K562 (cell line): ENCODE data around the gene DAB1. TPM values are rescaled to one million over a fixed set of nuclear protein-coding genes. Genes with fewer than 3 reads are reported as not detected.
A peak's percentile ranks its signal among the peaks of the same experiment; 100 is the strongest.

ENCODE experiments used
- ATAC-seq: fragments of 200-7000 bp; cut with Tn5 transposase; 3 replicates; pipeline ENCODE4 v1.9.1; 2020; ENCODE audit warnings: moderate library complexity
- BruUV-seq: library from RNA; stranded (reverse); fragments of 400-500 nt; replicated peaks from 2 replicates; lab custom pipeline; 2021; lab: Mats Ljungman, UMichigan
- CTCF ChIA-PET: fragments of 300-600 bp; formaldehyde crosslinking; extraction: SDS; loops from one replicate; lab custom pipeline; 2021; ENCODE audit warnings: low intra/inter-chr PET ratio; lab: Yijun Ruan, JAX
- POLR2A ChIA-PET: fragments of 300-600, 350-650 bp; sonication (Branson Sonifier 250); formaldehyde crosslinking; extraction: SDS; loops from one replicate; lab custom pipeline; 2021; ENCODE audit warnings: antibody characterized with exemption, inconsistent platforms; lab: Yijun Ruan, JAX
- DNase-seq, 4 experiments: peaks; one replicate each; pipeline versions ENCODE4 v3.0.0 to v3.0.0-alpha.2; 2011 to 2018; ENCODE audit warnings: low spot score in 3 of 4, mixed read lengths in 3 of 4; ENCODE audit errors: extremely low read depth in 1 of 4
- FAIRE-seq: peaks from 2 replicates; lab custom pipeline; 2011; peaks lifted over from hg19 to GRCh38; lab: Jason Lieb, UNC
- H2AFZ ChIP-seq: 2 replicates; pipeline ENCODE4 v1.6.0; 2011; ENCODE audit warnings: low read depth, low read length, control low read depth, inconsistent platforms
- H3K27ac ChIP-seq: fragments of 200-600 bp; 3 replicates; pipeline ENCODE4 v1.8.0; 2011; ENCODE audit warnings: low read depth, mild to moderate bottlenecking, control low read depth, inconsistent platforms, low read length, moderate library complexity, mixed read lengths; ENCODE audit errors: extremely low read depth
- H3K27me3 ChIP-seq, 2 experiments: fragments of 300-600 bp in 1 of 2; 2 replicates in 1 of 2; 3 replicates in 1 of 2; pipeline versions ENCODE4 v1.6.0 to v1.8.0; 2011; ENCODE audit warnings: inconsistent platforms in 2 of 2, low read length in 2 of 2, mild to moderate bottlenecking in 1 of 2, mixed read lengths in 1 of 2, moderate library complexity in 1 of 2; ENCODE audit not compliant: control insufficient read depth in 2 of 2, insufficient read depth in 2 of 2
- H3K36me3 ChIP-seq: fragments of 300-600 bp; 3 replicates; pipeline ENCODE4 v1.8.0; 2011; ENCODE audit warnings: mild to moderate bottlenecking, low read length, inconsistent platforms; ENCODE audit not compliant: control insufficient read depth, insufficient read depth
- H3K4me1 ChIP-seq, 2 experiments: fragments of 200-600 bp in 1 of 2; replicated peaks in 1 of 2; 2 replicates in 1 of 2; 3 replicates in 1 of 2; pipeline versions ENCODE4 v1.5.1 to v1.8.0; 2011; ENCODE audit warnings: inconsistent platforms in 2 of 2, low read length in 2 of 2, mild to moderate bottlenecking in 1 of 2, mixed read lengths in 1 of 2, moderate library complexity in 1 of 2; ENCODE audit not compliant: control insufficient read depth in 2 of 2, insufficient read depth in 2 of 2
- H3K4me2 ChIP-seq: 2 replicates; pipeline ENCODE4 v1.6.1; 2011; ENCODE audit warnings: low read length, control low read depth, inconsistent platforms, mixed read lengths; ENCODE audit not compliant: insufficient read depth
- H3K4me3 ChIP-seq: fragments of 200-600 bp; sonication (generic), shearing (Covaris generic); 2 replicates; pipeline ENCODE4 v1.5.1; 2016; ENCODE audit warnings: control low read depth, inconsistent platforms
- H3K79me2 ChIP-seq: fragments of 200-600 bp; 3 replicates; pipeline ENCODE4 v1.8.0; 2011; ENCODE audit warnings: low read length, inconsistent platforms; ENCODE audit not compliant: control insufficient read depth, insufficient read depth
- H3K9ac ChIP-seq, 2 experiments: 2 replicates each; pipeline versions ENCODE4 v1.6.0 to v1.6.1; 2011; ENCODE audit warnings: low read depth in 2 of 2, low read length in 2 of 2, control low read depth in 1 of 2, inconsistent platforms in 1 of 2, mild to moderate bottlenecking in 1 of 2, mixed read lengths in 1 of 2; ENCODE audit not compliant: insufficient read depth in 1 of 2
- H3K9me1 ChIP-seq: one replicate; pipeline ENCODE4 v1.6.0; 2011; ENCODE audit warnings: inconsistent platforms, mild to moderate bottlenecking, low read length, moderate library complexity; ENCODE audit not compliant: control insufficient read depth, insufficient read depth
- H3K9me3 ChIP-seq: replicated peaks from 2 replicates; pipeline ENCODE4 v1.5.1; 2011; ENCODE audit warnings: low read depth, low read length, inconsistent platforms; ENCODE audit not compliant: control insufficient read depth, insufficient read depth
- H4K20me1 ChIP-seq: replicated peaks from 2 replicates; pipeline ENCODE4 v1.6.1; 2011; ENCODE audit warnings: low read length, inconsistent platforms, mixed read lengths; ENCODE audit not compliant: control insufficient read depth, insufficient read depth
- CBFA2T3 ChIP-seq: fragments of 450-650 bp; IDR thresholded peaks from 2 replicates; pipeline ENCODE4 v1.6.1; 2017
- DPF2 ChIP-seq: fragments of 450-650 bp; IDR thresholded peaks from 2 replicates; pipeline ENCODE4 v1.6.1; 2016
- ETV6 ChIP-seq, 3 experiments: fragments of 150-350 bp in 1 of 3; sonication (generic) in 1 of 3; formaldehyde crosslinking in 1 of 3; IDR thresholded peaks; 2 replicates each; pipeline versions ENCODE4 v1.6.1 to v1.8.0; 2014 to 2022; ENCODE audit warnings: borderline replicate concordance in 2 of 3, low read depth in 2 of 3, antibody characterized with exemption in 1 of 3, low read length in 1 of 3, mild to moderate bottlenecking in 1 of 3, missing genetic modification reagents in 1 of 3
- LARP7 ChIP-seq: fragments of 450-650 bp; IDR thresholded peaks from 2 replicates; pipeline ENCODE4 v1.6.1; 2016
- LEF1 ChIP-seq: fragments of 450-650 bp; IDR thresholded peaks from 2 replicates; pipeline ENCODE4 v1.6.1; 2016; ENCODE audit warnings: mild to moderate bottlenecking
- MAFG ChIP-seq: fragments of 450-650 bp; conservative IDR thresholded peaks from 2 replicates; pipeline ENCODE4 v1.6.1; 2016; ENCODE audit warnings: missing genetic modification characterization, missing compliant biosample characterization
- RAD51 ChIP-seq: fragments of 450-650 bp; IDR thresholded peaks from 2 replicates; pipeline ENCODE4 v1.7.1; 2016; ENCODE audit warnings: low read depth, mild to moderate bottlenecking, borderline replicate concordance
- SAP30 ChIP-seq: fragments of 200-600 bp; sonication (generic); IDR thresholded peaks from 2 replicates; pipeline ENCODE4 v1.6.1; 2012; ENCODE audit warnings: borderline replicate concordance, low read depth, mild to moderate bottlenecking, moderate library complexity, low read length, control low read depth, inconsistent platforms; ENCODE audit not compliant: insufficient read depth, poor library complexity, severe bottlenecking
- TCF3 ChIP-seq: sonication (generic); formaldehyde crosslinking; IDR thresholded peaks from 2 replicates; pipeline ENCODE4 v1.4.0; 2020; ENCODE audit warnings: mild to moderate bottlenecking, missing genetic modification reagents
- TEAD4 ChIP-seq, 2 experiments: sonication (generic) in 1 of 2; formaldehyde crosslinking in 1 of 2; IDR thresholded peaks; 2 replicates each; pipeline versions ENCODE4 v1.6.1 to v1.8.0; 2012 to 2022; ENCODE audit warnings: borderline replicate concordance in 1 of 2, inconsistent platforms in 1 of 2, low read length in 1 of 2, mild to moderate bottlenecking in 1 of 2, missing genetic modification reagents in 1 of 2
- in situ Hi-C: fragments of 300-500 bp; cut with MboI; formaldehyde crosslinking; loops from 4 replicates; pipeline ENCODE4 v1.15.0; 2018; ENCODE audit warnings: inconsistent platforms, mixed read lengths
- intact Hi-C: fragments of 100-400 bp; cut with micrococcal nuclease; formaldehyde crosslinking; loops from 2 replicates; pipeline ENCODE4 v1.14.2; 2022
- polyA plus RNA-seq, 8 experiments: library from polyadenylated mRNA; depleted of rRNA in 4 of 8; stranded (reverse) in 5 of 8; unstranded in 3 of 8; fragments of >200 nt; fragmentation: Nextera tagmentation in 2 of 8; fragmentation: Illumina TruSeq in 1 of 8; extraction: Ambion mirVana in 2 of 8; extraction: Trizol in 1 of 8; gene quantifications; 2 replicates each; pipeline versions ENCODE4 v1.2.1 to v1.2.3, GENCODE V29; 2011 to 2014; ENCODE audit warnings: inconsistent platforms in 1 of 8, missing spikeins in 1 of 8
- total RNA-seq, 7 experiments: library from RNA; depleted of rRNA in 6 of 7; stranded (reverse); fragments of >200 nt in 6 of 7; fragmentation: Illumina TruSeq in 2 of 7; extraction: Trizol in 2 of 7; gene quantifications; 2 replicates each; pipeline versions ENCODE4 v1.2.1 to v1.2.3, GENCODE V29; 2011 to 2021; ENCODE audit warnings: low replicate concordance in 1 of 7
- TF ChIP-seq, protein P1 (sequence below): fragments of 250-450 bp; sonication (Bioruptor Pico); IDR thresholded peaks from 2 replicates; pipeline ENCODE4 v1.8.0; 2021; ENCODE audit warnings: moderate library complexity, mild to moderate bottlenecking, inconsistent platforms
- TF ChIP-seq, protein P2 (sequence below): sonication (generic); formaldehyde crosslinking; IDR thresholded peaks from 2 replicates; pipeline ENCODE4 v1.8.1; 2023; ENCODE audit warnings: mild to moderate bottlenecking, missing genetic modification reagents
- TF ChIP-seq, protein P3 (sequence below): fragments of 250-450 bp; sonication (Bioruptor Pico); IDR thresholded peaks from 2 replicates; pipeline ENCODE4 v1.8.0; 2022; ENCODE audit warnings: inconsistent platforms, mild to moderate bottlenecking, moderate library complexity, borderline replicate concordance

Gene DAB1
- total and polyA plus RNA-seq, 9 of the 15 experiments (the other 6 are each of a cell fraction or from before 2014, with no cell fraction given): not detected

DNA sequence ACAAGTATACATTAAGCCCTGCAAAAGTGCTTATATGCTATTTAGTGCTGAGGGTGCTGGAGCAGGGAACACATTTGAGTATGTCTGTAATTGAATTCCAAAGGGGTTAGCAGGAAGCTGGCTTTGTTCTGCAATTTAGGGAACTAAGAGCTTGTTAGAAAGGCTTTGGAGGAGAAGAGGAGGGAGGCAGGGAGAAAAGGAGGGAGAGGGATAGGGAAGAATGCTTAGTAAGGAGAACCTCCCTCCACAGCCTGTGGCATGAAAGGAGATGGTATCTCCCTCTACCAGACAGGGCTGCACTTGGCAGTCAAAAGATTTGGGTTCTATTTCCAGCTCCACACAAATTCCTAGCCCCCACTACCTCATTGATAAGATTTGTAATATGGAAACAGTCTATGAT, 217.8 kb downstream of the DAB1 start:
- Histone ChIP-seq H3K9me3 (no peaks in the 10 kb centered on the region), H3K27me3 (no peaks in the 10 kb centered on the region; a peak in 1 of 5 replicates), H2AFZ (no peak overlapping the region), H3K4me2 (no peak overlapping the region), H3K9ac (no peak overlapping the region), H3K79me2 (no peaks in the 10 kb centered on the region), H3K4me1 (no peaks in the 10 kb centered on the region; a peak in 3 of 5 replicates), H3K27ac (no peak overlapping the region), H3K4me3 (no peak overlapping the region), H3K9me1 (no peaks in the 10 kb centered on the region), H3K36me3 (no peaks in the 10 kb centered on the region), H4K20me1 (no peaks in the 10 kb centered on the region)
- CTCF ChIA-PET: no interaction called here
- POLR2A ChIA-PET: no interaction called here
- FAIRE-seq (no peak), DNase-seq (no peak), ATAC-seq (no peak; the same call in 2 of the 3 replicates)
- TF ChIP-seq, protein P1, sequence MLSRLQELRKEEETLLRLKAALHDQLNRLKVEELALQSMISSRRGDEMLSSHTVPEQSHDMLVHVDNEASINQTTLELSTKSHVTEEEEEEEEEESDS (CRISPR knock-in tag): no peak
- TF ChIP-seq MAFG (peak; percentile 24; the same call in 1 of the 2 replicates), LARP7 (no peak), CBFA2T3 (peak; percentile 27; the same call in 1 of the 2 replicates), LEF1 (no peak), ETV6 (IDR thresholded peaks at IDR 0.05; ENCODE audit: borderline replicate concordance in 1 of 2, low read depth in 2 of 2, low read length in 1 of 2) (no peak), ETV6 (CRISPR knock-in tag; IDR thresholded peaks at IDR 0.05; ENCODE audit: borderline replicate concordance) (no peak), DPF2 (no peak), TEAD4 (IDR thresholded peaks at IDR 0.05; ENCODE audit: low read length) (no peak), TEAD4 (CRISPR knock-in tag; IDR thresholded peaks at IDR 0.05; ENCODE audit: borderline replicate concordance) (no peak), TCF3 (0 out of 2 replicates have a peak, but pooled peaks have one; percentile 10), SAP30 (no peak), RAD51 (no peak)
- TF ChIP-seq, protein P2, sequence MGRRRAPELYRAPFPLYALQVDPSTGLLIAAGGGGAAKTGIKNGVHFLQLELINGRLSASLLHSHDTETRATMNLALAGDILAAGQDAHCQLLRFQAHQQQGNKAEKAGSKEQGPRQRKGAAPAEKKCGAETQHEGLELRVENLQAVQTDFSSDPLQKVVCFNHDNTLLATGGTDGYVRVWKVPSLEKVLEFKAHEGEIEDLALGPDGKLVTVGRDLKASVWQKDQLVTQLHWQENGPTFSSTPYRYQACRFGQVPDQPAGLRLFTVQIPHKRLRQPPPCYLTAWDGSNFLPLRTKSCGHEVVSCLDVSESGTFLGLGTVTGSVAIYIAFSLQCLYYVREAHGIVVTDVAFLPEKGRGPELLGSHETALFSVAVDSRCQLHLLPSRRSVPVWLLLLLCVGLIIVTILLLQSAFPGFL (CRISPR knock-in tag): no peak
- TF ChIP-seq, protein P3, sequence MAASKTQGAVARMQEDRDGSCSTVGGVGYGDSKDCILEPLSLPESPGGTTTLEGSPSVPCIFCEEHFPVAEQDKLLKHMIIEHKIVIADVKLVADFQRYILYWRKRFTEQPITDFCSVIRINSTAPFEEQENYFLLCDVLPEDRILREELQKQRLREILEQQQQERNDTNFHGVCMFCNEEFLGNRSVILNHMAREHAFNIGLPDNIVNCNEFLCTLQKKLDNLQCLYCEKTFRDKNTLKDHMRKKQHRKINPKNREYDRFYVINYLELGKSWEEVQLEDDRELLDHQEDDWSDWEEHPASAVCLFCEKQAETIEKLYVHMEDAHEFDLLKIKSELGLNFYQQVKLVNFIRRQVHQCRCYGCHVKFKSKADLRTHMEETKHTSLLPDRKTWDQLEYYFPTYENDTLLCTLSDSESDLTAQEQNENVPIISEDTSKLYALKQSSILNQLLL: no peak
- in situ Hi-C loops: no loop called here
- intact Hi-C loops: no loop called here
- no TSS peak for BruUV-seq
